ENCODE data around the gene OR2T1.

Gene OR2T1

GRCh38 chr1:248375446-248375845 is 27.4 kb upstream of the OR2T1 start, which contains the start of gene OR2T6:
OR2T6 (plus strand) TSS chr1:248375746; CDS start chr1:248387609, 11,863 bp downstream.
- no peak for DNase-seq (ENCODE audit: low read depth)
- no peak for TF ChIP-seq CTCF (IDR thresholded peaks at IDR 0.05; ENCODE audit: control insufficient read depth, insufficient read depth, low read depth, low read length, missing control alignments)
- H3K4me3 ChIP-seq (ENCODE audit: control insufficient read depth, low read depth, low read length): no peak within 1 kb of the TSS

DNA sequence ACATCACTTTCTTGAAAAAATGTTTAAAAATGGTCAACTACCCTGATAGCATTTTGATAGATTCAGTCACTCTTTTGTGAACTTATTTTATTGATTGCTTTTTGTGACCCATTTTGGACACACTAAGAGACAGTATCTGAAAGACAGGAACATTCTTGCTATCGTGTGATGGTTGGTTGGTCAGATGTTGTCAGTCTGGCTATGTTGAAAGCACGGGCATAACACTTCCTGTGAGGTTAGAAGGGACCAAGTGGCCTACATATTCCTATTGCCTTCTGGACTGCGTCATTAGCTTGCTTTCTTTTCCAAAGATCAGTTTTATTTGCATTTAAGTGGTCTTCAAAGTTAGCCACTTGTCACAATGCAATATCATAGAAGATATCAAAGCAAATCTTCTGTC is 25.9 kb upstream of the OR2T1 start:
- no peak for TF ChIP-seq CTCF (IDR thresholded peaks at IDR 0.05; ENCODE audit: control insufficient read depth, insufficient read depth, low read depth, low read length, missing control alignments)
- H3K4me3 ChIP-seq (ENCODE audit: control insufficient read depth, low read depth, low read length): no peak overlapping the region
- DNase-seq (ENCODE audit: low read depth): no peak

DNA sequence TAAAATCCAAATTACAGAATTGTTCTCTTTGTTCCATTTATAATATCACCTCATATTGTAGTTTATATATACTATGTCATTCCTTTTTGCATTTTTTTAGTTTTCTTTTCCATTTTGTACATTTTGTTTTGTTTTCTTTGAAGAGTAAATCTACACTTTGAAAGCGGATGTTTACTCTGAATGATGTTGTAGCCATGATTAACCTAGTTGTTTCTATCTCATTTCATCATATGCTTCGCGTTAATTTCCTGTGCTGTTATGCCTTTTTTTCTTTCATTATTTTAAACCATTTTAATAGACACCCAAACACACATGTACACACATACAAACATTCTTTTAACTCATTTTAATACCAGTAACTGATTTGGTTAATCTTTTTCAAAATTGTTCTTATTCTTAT is 22.0 kb upstream of the OR2T1 start:
- TF ChIP-seq CTCF (IDR thresholded peaks at IDR 0.05; ENCODE audit: control insufficient read depth, insufficient read depth, low read depth, low read length, missing control alignments): no peak
- H3K4me3 ChIP-seq (ENCODE audit: control insufficient read depth, low read depth, low read length): no peak overlapping the region
- DNase-seq (ENCODE audit: low read depth): no peak

GRCh38 chr1:248388426-248388825 is 14.4 kb upstream of the OR2T1 start:
- no peak overlapping the region for H3K4me3 ChIP-seq (ENCODE audit: control insufficient read depth, low read depth, low read length)
- no peak for TF ChIP-seq CTCF (IDR thresholded peaks at IDR 0.05; ENCODE audit: control insufficient read depth, insufficient read depth, low read depth, low read length, missing control alignments)
- DNase-seq (ENCODE audit: low read depth): no peak

DNA sequence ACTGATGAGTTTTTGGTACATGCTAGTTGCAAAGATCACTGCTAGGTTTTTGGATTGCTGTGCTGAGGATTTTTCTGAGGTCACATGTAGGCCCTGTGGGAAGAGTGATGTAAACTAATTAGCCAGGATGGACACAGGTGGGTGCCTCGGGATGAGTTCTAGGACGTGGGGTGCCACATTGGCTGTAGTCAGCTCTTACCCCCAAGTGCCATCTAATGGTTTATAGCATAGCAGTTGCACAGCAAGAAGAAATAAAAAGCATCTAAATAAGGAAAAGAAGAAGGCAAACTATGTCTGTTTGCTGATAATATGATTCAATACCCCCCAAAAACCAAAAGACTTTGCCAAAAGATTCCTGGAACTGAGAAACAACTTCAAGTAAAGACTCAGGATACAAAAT is 9.8 kb upstream of the OR2T1 start:
- no peak for TF ChIP-seq CTCF (IDR thresholded peaks at IDR 0.05; ENCODE audit: control insufficient read depth, insufficient read depth, low read depth, low read length, missing control alignments)
- DNase-seq (ENCODE audit: low read depth): no peak
- no peak overlapping the region for H3K4me3 ChIP-seq (ENCODE audit: control insufficient read depth, low read depth, low read length)

DNA sequence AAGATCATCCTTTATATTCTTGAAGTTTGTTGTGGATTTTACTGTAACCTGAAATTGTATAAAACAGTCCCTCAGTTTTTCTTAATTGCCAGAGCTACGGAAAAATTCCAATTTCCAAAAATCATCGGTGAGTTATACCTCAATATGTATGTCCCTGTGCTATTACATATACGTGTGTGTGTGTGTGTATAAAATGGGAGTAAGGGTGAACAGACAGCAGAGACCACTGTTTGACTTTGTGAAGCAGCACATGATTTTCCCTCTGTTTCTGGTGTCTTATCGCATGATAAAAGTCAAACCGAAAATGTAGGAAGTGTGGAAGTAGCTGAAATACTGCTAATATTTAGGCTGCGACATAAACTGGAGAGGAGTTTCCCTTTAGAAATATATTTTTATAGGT is 1.2 kb downstream of the OR2T1 start:
- DNase-seq (ENCODE audit: low read depth): no peak
- H3K4me3 ChIP-seq (ENCODE audit: control insufficient read depth, low read depth, low read length): no peak overlapping the region
- no peak for TF ChIP-seq CTCF (IDR thresholded peaks at IDR 0.05; ENCODE audit: control insufficient read depth, insufficient read depth, low read depth, low read length, missing control alignments)
